Astrocyte (in vitro differentiated cells and primary cell): ENCODE data around the gene ZNF33A. TPM values are rescaled to one million over a fixed set of nuclear protein-coding genes. Genes with fewer than 3 reads are reported as not detected.

Experiments
- DNase-seq: peaks from one replicate; pipeline ENCODE4 v3.0.0-alpha.2; 2010; ENCODE audit warnings: low read depth
- FAIRE-seq: peaks from 2 replicates; lab custom pipeline; 2011; peaks lifted over from hg19 to GRCh38; lab: Jason Lieb, UNC
- H2AFZ ChIP-seq: 2 replicates; pipeline ENCODE4 v1.6.0; 2012; ENCODE audit warnings: low read depth, low read length, inconsistent platforms
- H3K27ac ChIP-seq: 2 replicates; pipeline ENCODE4 v1.5.1; 2011; ENCODE audit warnings: low read depth, low read length, inconsistent platforms
- H3K27me3 ChIP-seq: 2 replicates; pipeline ENCODE4 v1.6.0; 2011; ENCODE audit warnings: low read length, inconsistent platforms; ENCODE audit not compliant: insufficient read depth
- H3K36me3 ChIP-seq: 2 replicates; pipeline ENCODE4 v1.5.1; 2011; ENCODE audit warnings: low read length, inconsistent platforms; ENCODE audit not compliant: insufficient read depth
- H3K4me1 ChIP-seq: 2 replicates; pipeline ENCODE4 v1.5.1; 2011; ENCODE audit warnings: low read length, inconsistent platforms; ENCODE audit not compliant: insufficient read depth
- H3K4me2 ChIP-seq: 2 replicates; pipeline ENCODE4 v1.6.0; 2012; ENCODE audit warnings: low read length, inconsistent platforms
- H3K4me3 ChIP-seq: 2 replicates; pipeline ENCODE4 v1.5.1; 2011; ENCODE audit warnings: low read depth, mild to moderate bottlenecking, low read length, inconsistent platforms; ENCODE audit not compliant: insufficient read depth
- H3K79me2 ChIP-seq: 2 replicates; pipeline ENCODE4 v1.6.0; 2012; ENCODE audit warnings: mild to moderate bottlenecking, low read length, inconsistent platforms; ENCODE audit not compliant: insufficient read depth
- H3K9ac ChIP-seq: 2 replicates; pipeline ENCODE4 v1.6.0; 2012; ENCODE audit warnings: mild to moderate bottlenecking, low read length, inconsistent platforms
- H3K9me3 ChIP-seq: 2 replicates; pipeline ENCODE4 v1.5.1; 2012; ENCODE audit warnings: low read depth, mild to moderate bottlenecking, low read length, inconsistent platforms; ENCODE audit not compliant: insufficient read depth
- H4K20me1 ChIP-seq: 2 replicates; pipeline ENCODE4 v1.6.0; 2012; ENCODE audit warnings: low read length, inconsistent platforms; ENCODE audit not compliant: insufficient read depth
- H3K27ac Mint-ChIP-seq: one replicate; pipeline ENCODE4 v1.8.0; 2021; ENCODE audit warnings: mild to moderate bottlenecking, mixed read lengths; ENCODE audit not compliant: unreplicated experiment
- H3K27me3 Mint-ChIP-seq: one replicate; pipeline ENCODE4 v1.8.0; 2021; ENCODE audit warnings: low read depth, mixed read lengths; ENCODE audit not compliant: unreplicated experiment
- H3K36me3 Mint-ChIP-seq: one replicate; pipeline ENCODE4 v1.8.0; 2021; ENCODE audit warnings: low read depth, mixed read lengths; ENCODE audit not compliant: unreplicated experiment
- H3K4me1 Mint-ChIP-seq: one replicate; pipeline ENCODE4 v1.8.0; 2021; ENCODE audit warnings: low read depth, mixed read lengths; ENCODE audit not compliant: unreplicated experiment
- H3K4me3 Mint-ChIP-seq: one replicate; pipeline ENCODE4 v1.8.0; 2021; ENCODE audit warnings: mild to moderate bottlenecking, moderate library complexity, mixed read lengths; ENCODE audit not compliant: unreplicated experiment
- H3K9me3 Mint-ChIP-seq: one replicate; pipeline ENCODE4 v1.8.0; 2021; ENCODE audit warnings: mild to moderate bottlenecking, mixed read lengths; ENCODE audit not compliant: unreplicated experiment
- CTCF ChIP-seq: IDR thresholded peaks from 2 replicates; pipeline ENCODE4 v1.5.1; 2011; ENCODE audit warnings: low read depth, mild to moderate bottlenecking, inconsistent platforms, low read length, moderate library complexity; ENCODE audit not compliant: insufficient read depth
- EZH2 ChIP-seq: IDR thresholded peaks from 2 replicates; pipeline ENCODE4 v1.6.1; 2012; ENCODE audit warnings: mild to moderate bottlenecking, low read length, inconsistent platforms; ENCODE audit not compliant: insufficient read depth
- total RNA-seq: library from RNA; stranded (reverse); gene quantifications from 2 replicates; pipeline ENCODE4 v1.2.1, GENCODE V29; 2021

Gene ZNF33A
- total RNA-seq, 1 donor from 2014 or later = 11.6 TPM

- H3K9ac ChIP-seq = peak overlapping the region; percentile 90
- peaks cover 2% of the 10 kb centered on the region for H3K27me3 Mint-ChIP-seq
- peaks cover 2% of the 10 kb centered on the region for H3K9me3 Mint-ChIP-seq
- H2AFZ ChIP-seq = peak overlapping the region; percentile 95
- H3K9me3 ChIP-seq = no peaks in the 10 kb centered on the region
- peak overlapping the region; percentile 95 for H3K4me3 Mint-ChIP-seq
- DNase-seq = no peak
- peaks cover 12% of the 10 kb centered on the region for H3K79me2 ChIP-seq
- peak overlapping the region; percentile 94 for H3K27ac Mint-ChIP-seq
- no peaks in the 10 kb centered on the region for H3K4me1 ChIP-seq
- peaks cover 3% of the 10 kb centered on the region for H3K36me3 Mint-ChIP-seq
- H3K27me3 ChIP-seq = no peaks in the 10 kb centered on the region
- no peak overlapping the region for H3K27ac ChIP-seq
- peaks cover 2% of the 10 kb centered on the region for H3K4me1 Mint-ChIP-seq
- TF ChIP-seq EZH2 (no peak), CTCF (no peak)
- peak overlapping the region; percentile 76 for H3K4me3 ChIP-seq
- peak overlapping the region; percentile 86 for H3K4me2 ChIP-seq
- no peaks in the 10 kb centered on the region for H4K20me1 ChIP-seq
- FAIRE-seq = no peak
- no peaks in the 10 kb centered on the region for H3K36me3 ChIP-seq
Observed at GRCh38 chr10:37975401-37975991, 35.0 kb upstream of the ZNF33A start.

- H4K20me1 ChIP-seq = no peaks in the 10 kb centered on the region
- FAIRE-seq = peak; percentile 50
- peaks cover 2% of the 10 kb centered on the region for H3K27me3 Mint-ChIP-seq
Observed at GRCh38 chr10:37976091-37976879, 34.2 kb upstream of the ZNF33A start, which contains the start of gene ZNF25. TSS of gene ZNF25 (minus strand) at chr10:37976647. CDS start at chr10:37971722, 4,925 bp downstream.

More at GRCh38 chr10:37976091-37976879, 34.2 kb upstream of the ZNF33A start, which contains the start of gene ZNF25:
- H3K4me2 ChIP-seq = peak within 1 kb of the TSS; percentile 86
- peaks cover 2% of the 10 kb centered on the region for H3K4me1 Mint-ChIP-seq
- peaks cover 12% of the 10 kb centered on the region for H3K79me2 ChIP-seq
- H3K27ac ChIP-seq = peak within 1 kb of the TSS; percentile 83
- H3K9ac ChIP-seq = peak within 1 kb of the TSS; percentile 90
- no peaks in the 10 kb centered on the region for H3K4me1 ChIP-seq
- TF ChIP-seq CTCF (peak; percentile 98), EZH2 (no peak)
- H3K36me3 ChIP-seq = no peaks in the 10 kb centered on the region
- no peaks in the 10 kb centered on the region for H3K9me3 Mint-ChIP-seq
- peaks cover 3% of the 10 kb centered on the region for H3K36me3 Mint-ChIP-seq
- no peaks in the 10 kb centered on the region for H3K27me3 ChIP-seq
- peak within 1 kb of the TSS; percentile 95 for H3K4me3 Mint-ChIP-seq
- no peaks in the 10 kb centered on the region for H3K9me3 ChIP-seq
- peak within 1 kb of the TSS; percentile 76 for H3K4me3 ChIP-seq
- DNase-seq = peak; percentile 93
- H3K27ac Mint-ChIP-seq = peak within 1 kb of the TSS; percentile 94
- peak within 1 kb of the TSS; percentile 95 for H2AFZ ChIP-seq
